Panc1 (cell line): ENCODE results near the gene RAB15.

Source experiments
- POLR2AphosphoS5 ChIP-seq: IDR thresholded peaks from 2 replicates; pipeline ENCODE4 v1.6.1; 2012; ENCODE audit warnings: mild to moderate bottlenecking, low read depth, low read length, moderate library complexity
- TCF7L2 ChIP-seq: IDR thresholded peaks from 2 replicates; pipeline ENCODE4 v1.6.1; 2011; ENCODE audit warnings: mild to moderate bottlenecking, low read depth, low read length, inconsistent platforms
- TF ChIP-seq, protein P1 (sequence below): fragments of 450-650 bp; IDR thresholded peaks from 2 replicates; pipeline ENCODE4 v1.5.1; 2017; ENCODE audit warnings: mild to moderate bottlenecking
- TF ChIP-seq, protein P2 (sequence below), 2 experiments: IDR thresholded peaks; 2 replicates each; pipeline ENCODE4 v1.6.1; 2011 to 2012; ENCODE audit warnings: low read depth in 2 of 2, control low read depth in 1 of 2, low read length in 1 of 2, mild to moderate bottlenecking in 1 of 2, moderate library complexity in 1 of 2; ENCODE audit not compliant: insufficient read depth in 1 of 2

DNA sequence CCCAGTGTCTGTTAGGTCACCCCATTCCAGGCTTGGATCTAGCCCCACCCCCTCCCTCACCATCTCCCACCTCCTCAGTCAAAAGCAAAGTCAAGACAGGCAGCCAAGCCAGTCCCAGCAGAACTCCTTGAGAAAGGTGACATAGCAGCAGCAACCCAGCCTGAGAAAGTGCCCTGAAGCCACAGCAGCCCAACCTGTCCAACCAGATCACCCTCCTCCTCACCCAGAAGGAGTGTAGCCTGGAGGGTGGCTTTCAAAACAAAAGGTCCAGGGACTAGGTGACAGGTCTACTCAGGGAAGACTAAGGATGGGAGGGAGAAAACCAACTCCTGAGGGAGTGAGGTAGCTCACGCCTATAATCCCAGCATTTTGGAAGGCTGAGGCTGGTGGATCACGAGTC is 5.2 kb downstream of the RAB15 start:
- TF ChIP-seq, protein P1, sequence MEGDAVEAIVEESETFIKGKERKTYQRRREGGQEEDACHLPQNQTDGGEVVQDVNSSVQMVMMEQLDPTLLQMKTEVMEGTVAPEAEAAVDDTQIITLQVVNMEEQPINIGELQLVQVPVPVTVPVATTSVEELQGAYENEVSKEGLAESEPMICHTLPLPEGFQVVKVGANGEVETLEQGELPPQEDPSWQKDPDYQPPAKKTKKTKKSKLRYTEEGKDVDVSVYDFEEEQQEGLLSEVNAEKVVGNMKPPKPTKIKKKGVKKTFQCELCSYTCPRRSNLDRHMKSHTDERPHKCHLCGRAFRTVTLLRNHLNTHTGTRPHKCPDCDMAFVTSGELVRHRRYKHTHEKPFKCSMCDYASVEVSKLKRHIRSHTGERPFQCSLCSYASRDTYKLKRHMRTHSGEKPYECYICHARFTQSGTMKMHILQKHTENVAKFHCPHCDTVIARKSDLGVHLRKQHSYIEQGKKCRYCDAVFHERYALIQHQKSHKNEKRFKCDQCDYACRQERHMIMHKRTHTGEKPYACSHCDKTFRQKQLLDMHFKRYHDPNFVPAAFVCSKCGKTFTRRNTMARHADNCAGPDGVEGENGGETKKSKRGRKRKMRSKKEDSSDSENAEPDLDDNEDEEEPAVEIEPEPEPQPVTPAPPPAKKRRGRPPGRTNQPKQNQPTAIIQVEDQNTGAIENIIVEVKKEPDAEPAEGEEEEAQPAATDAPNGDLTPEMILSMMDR: no peak
- TF ChIP-seq TCF7L2 (no peak), POLR2AphosphoS5 (no peak)
- TF ChIP-seq, protein P2, sequence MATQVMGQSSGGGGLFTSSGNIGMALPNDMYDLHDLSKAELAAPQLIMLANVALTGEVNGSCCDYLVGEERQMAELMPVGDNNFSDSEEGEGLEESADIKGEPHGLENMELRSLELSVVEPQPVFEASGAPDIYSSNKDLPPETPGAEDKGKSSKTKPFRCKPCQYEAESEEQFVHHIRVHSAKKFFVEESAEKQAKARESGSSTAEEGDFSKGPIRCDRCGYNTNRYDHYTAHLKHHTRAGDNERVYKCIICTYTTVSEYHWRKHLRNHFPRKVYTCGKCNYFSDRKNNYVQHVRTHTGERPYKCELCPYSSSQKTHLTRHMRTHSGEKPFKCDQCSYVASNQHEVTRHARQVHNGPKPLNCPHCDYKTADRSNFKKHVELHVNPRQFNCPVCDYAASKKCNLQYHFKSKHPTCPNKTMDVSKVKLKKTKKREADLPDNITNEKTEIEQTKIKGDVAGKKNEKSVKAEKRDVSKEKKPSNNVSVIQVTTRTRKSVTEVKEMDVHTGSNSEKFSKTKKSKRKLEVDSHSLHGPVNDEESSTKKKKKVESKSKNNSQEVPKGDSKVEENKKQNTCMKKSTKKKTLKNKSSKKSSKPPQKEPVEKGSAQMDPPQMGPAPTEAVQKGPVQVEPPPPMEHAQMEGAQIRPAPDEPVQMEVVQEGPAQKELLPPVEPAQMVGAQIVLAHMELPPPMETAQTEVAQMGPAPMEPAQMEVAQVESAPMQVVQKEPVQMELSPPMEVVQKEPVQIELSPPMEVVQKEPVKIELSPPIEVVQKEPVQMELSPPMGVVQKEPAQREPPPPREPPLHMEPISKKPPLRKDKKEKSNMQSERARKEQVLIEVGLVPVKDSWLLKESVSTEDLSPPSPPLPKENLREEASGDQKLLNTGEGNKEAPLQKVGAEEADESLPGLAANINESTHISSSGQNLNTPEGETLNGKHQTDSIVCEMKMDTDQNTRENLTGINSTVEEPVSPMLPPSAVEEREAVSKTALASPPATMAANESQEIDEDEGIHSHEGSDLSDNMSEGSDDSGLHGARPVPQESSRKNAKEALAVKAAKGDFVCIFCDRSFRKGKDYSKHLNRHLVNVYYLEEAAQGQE (IDR thresholded peaks at IDR 0.05; ENCODE audit: insufficient read depth in 1 of 2, low read depth in 2 of 2, low read length in 1 of 2): no peak
